Activated CD4-positive, alpha-beta T cell treated with anti-CD3 and anti-CD28 coated beads, Interleukin-2, amount 10 ng/mL, durations not matched to agents 7 days and 5 days (primary cell): ENCODE data around the gene LRRC47. TPM values are rescaled to one million over a fixed set of nuclear protein-coding genes. Genes with fewer than 3 reads are reported as not detected.

Source experiments
- CTCF ChIA-PET: fragments of 350-600 bp; sonication (Branson Sonifier 250); formaldehyde crosslinking; loops from one replicate; lab custom pipeline; 2021; ENCODE audit warnings: antibody characterized with exemption; lab: Charles Lee
- POLR2A ChIA-PET: fragments of 350-600 bp; sonication (Branson Sonifier 250); formaldehyde crosslinking; loops from one replicate; lab custom pipeline; 2021; ENCODE audit warnings: antibody characterized with exemption; lab: Charles Lee
- DNase-seq: peaks from one replicate; pipeline ENCODE4 v3.0.0-alpha.2; 2020
- H3K27ac Mint-ChIP-seq: one replicate; pipeline ENCODE4 v1.8.0; 2021; ENCODE audit warnings: mild to moderate bottlenecking, moderate library complexity, mixed read lengths
- H3K27me3 Mint-ChIP-seq: one replicate; pipeline ENCODE4 v1.8.0; 2021; ENCODE audit warnings: mixed read lengths
- H3K36me3 Mint-ChIP-seq: one replicate; pipeline ENCODE4 v1.8.0; 2021; ENCODE audit warnings: low read depth, mixed read lengths
- H3K4me1 Mint-ChIP-seq: one replicate; pipeline ENCODE4 v1.8.0; 2021; ENCODE audit warnings: mixed read lengths
- H3K4me3 Mint-ChIP-seq: one replicate; pipeline ENCODE4 v1.8.0; 2021; ENCODE audit warnings: mild to moderate bottlenecking, moderate library complexity, mixed read lengths
- H3K9me3 Mint-ChIP-seq: one replicate; pipeline ENCODE4 v1.8.0; 2021; ENCODE audit warnings: mixed read lengths
- total RNA-seq, 2 experiments: library from RNA; stranded (reverse); gene quantifications; one replicate each; pipeline ENCODE4 v1.2.3, GENCODE V29; 2021

The LRRC47 gene
- total RNA-seq, 2 experiments from 2014 or later = 37.7 to 42.7 TPM

DNA sequence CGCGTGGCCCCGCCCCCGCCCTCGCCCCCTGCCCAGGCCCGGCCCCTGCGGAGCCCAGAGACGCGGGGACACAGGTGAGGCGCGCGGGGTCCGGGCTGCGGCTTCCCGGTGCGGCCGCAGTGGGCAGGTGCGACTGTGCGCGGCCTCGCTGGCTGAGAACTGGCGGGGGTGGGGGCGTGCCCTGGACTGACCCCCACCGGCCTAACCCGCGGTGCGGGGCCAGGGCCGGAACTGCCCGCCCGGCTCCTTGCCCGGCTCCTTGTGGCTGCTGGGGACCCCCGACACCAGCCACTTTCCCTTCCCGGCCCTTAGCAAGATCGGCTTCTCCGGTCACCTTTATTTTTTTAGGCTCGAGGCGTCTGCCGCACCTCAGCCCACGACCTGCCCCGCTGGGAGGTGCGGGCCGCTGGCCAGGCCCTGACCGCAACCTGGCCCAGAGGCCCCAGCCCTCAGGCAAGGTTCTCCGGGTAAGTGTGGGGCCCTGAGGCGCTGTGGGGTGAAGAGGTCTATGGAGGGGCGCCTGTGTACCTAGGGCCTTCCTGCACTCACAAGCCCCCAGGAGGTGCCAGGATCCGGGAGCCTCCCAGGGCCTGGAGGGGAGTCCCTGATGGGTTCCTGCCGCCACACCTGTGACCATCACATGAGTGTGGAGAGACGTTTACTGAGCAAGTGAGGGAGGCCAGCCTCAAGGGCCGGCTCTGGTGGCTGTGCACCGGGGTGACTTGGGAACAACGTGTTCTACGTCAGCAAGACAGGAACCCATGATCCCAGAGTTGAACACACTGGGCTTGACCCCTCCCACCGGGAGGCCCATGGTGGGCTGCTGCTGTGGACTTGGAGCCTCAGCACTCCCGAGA, 23.4 kb downstream of the LRRC47 start, which contains the start of gene SMIM1:
Gene SMIM1 (plus strand): TSS at position 35 of the 857 bp plus-strand sequence. CDS start 2,625 bp downstream, outside the sequence.
- CTCF ChIA-PET = interaction anchor here (1.0 to 3.4 kb wide), 2 partner anchors 19 to 23 kb away, joined by 3 to 29 read pairs; partner anchors contain the start of gene LRRC47
- H3K4me3 Mint-ChIP-seq = peak within 1 kb of the TSS; percentile 58
- no peak within 1 kb of the TSS for H3K27ac Mint-ChIP-seq
- peaks cover 8% of the 10 kb centered on the region for H3K4me1 Mint-ChIP-seq
- no peaks in the 10 kb centered on the region for H3K9me3 Mint-ChIP-seq
- H3K27me3 Mint-ChIP-seq = no peaks in the 10 kb centered on the region
- POLR2A ChIA-PET = no interaction called here
- DNase-seq = no peak
- H3K36me3 Mint-ChIP-seq = no peaks in the 10 kb centered on the region

- H3K4me1 Mint-ChIP-seq = peaks cover 8% of the 10 kb centered on the region
- H3K9me3 Mint-ChIP-seq = no peaks in the 10 kb centered on the region
- H3K36me3 Mint-ChIP-seq = no peaks in the 10 kb centered on the region
- POLR2A ChIA-PET = no interaction called here
- H3K27ac Mint-ChIP-seq = no peak overlapping the region
- peak; percentile 89 for DNase-seq
- no peaks in the 10 kb centered on the region for H3K27me3 Mint-ChIP-seq
- peak overlapping the region; percentile 58 for H3K4me3 Mint-ChIP-seq
- CTCF ChIA-PET = no interaction called here
Measured at GRCh38 chr1:3772027-3772714, 24.1 kb downstream of the LRRC47 start.

- H3K4me3 Mint-ChIP-seq = peak overlapping the region; percentile 58
- DNase-seq = no peak
- no peaks in the 10 kb centered on the region for H3K36me3 Mint-ChIP-seq
- no peaks in the 10 kb centered on the region for H3K27me3 Mint-ChIP-seq
- ChIA-PET POLR2A (no interaction called here), CTCF (no interaction called here)
- H3K9me3 Mint-ChIP-seq = no peaks in the 10 kb centered on the region
- H3K4me1 Mint-ChIP-seq = peaks cover 8% of the 10 kb centered on the region
- H3K27ac Mint-ChIP-seq = peak overlapping the region; percentile 60
Measured at GRCh38 chr1:3771108-3772026, 24.9 kb downstream of the LRRC47 start.

DNA sequence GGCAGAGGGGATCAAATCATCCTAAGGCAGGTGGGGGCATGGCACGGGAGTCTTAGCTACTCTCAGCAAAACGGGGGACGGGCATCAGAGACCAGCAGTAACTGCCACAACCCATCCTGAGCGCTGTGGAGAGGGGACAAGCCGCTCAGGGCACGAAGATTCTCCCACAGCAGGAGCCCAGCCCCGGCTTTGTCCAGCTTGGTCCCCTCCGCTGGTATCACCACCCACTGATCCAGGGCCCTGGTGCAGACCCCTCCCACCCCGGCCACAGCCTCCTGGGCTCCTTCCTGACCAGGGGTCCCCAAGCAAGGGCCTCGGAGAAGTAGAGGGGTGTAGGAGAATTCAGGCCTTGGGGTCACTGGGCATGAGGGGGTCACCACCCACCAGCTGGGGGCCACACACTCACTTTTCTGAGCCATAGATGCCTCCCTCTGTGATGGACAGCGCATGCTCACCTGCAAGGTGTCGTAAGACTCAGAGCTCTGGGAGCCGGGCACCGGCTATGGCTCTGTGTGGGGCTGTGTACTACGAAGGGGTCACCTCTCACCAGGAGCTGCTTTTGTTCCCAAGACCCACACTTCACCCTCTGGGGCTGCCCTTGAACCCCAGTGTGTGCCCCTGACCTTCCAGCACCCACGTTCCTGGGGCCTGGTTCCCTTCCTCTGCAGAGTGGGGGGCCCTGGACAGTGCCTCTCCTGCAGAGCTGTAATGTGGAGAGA, 26.1 kb downstream of the LRRC47 start:
- Mint-ChIP-seq H3K36me3 (no peaks in the 10 kb centered on the region), H3K27me3 (peaks cover 2% of the 10 kb centered on the region), H3K4me3 (no peak overlapping the region), H3K27ac (no peak overlapping the region), H3K9me3 (no peaks in the 10 kb centered on the region), H3K4me1 (peaks cover 6% of the 10 kb centered on the region)
- DNase-seq = no peak
- ChIA-PET POLR2A (no interaction called here), CTCF (interaction anchor here (0.6 to 1.4 kb wide), 4 partner anchors 9 to 870 kb away, joined by 3 to 5 read pairs (median 3); no protein-coding TSS in a partner anchor)

- CTCF ChIA-PET = interaction anchor here (1.2 to 1.4 kb wide), 2 partner anchors 9 to 25 kb away, joined by 3 to 5 read pairs; no protein-coding TSS in a partner anchor
- no peaks in the 10 kb centered on the region for H3K9me3 Mint-ChIP-seq
Measured at GRCh38 chr1:3768811-3769390, 27.4 kb downstream of the LRRC47 start.

GRCh38 chr1:3767328-3767925, 28.9 kb downstream of the LRRC47 start:
- CTCF ChIA-PET = interaction anchor here (1.0 to 1.7 kb wide), 2 partner anchors 9 to 10 kb away, joined by 3 to 4 read pairs; no protein-coding TSS in a partner anchor
- H3K27ac Mint-ChIP-seq = no peak overlapping the region
- no peaks in the 10 kb centered on the region for H3K9me3 Mint-ChIP-seq
- POLR2A ChIA-PET = no interaction called here
- no peak for DNase-seq
- H3K27me3 Mint-ChIP-seq = peaks cover 2% of the 10 kb centered on the region
- no peak overlapping the region for H3K4me3 Mint-ChIP-seq
- peaks cover 6% of the 10 kb centered on the region for H3K4me1 Mint-ChIP-seq
- H3K36me3 Mint-ChIP-seq = no peaks in the 10 kb centered on the region

More at GRCh38 chr1:3768811-3769390, 27.4 kb downstream of the LRRC47 start:
- POLR2A ChIA-PET = no interaction called here
- H3K4me1 Mint-ChIP-seq = peaks cover 6% of the 10 kb centered on the region
- no peak for DNase-seq
- H3K27me3 Mint-ChIP-seq = peaks cover 2% of the 10 kb centered on the region
- H3K36me3 Mint-ChIP-seq = no peaks in the 10 kb centered on the region
- H3K4me3 Mint-ChIP-seq = no peak overlapping the region
- H3K27ac Mint-ChIP-seq = no peak overlapping the region

DNA sequence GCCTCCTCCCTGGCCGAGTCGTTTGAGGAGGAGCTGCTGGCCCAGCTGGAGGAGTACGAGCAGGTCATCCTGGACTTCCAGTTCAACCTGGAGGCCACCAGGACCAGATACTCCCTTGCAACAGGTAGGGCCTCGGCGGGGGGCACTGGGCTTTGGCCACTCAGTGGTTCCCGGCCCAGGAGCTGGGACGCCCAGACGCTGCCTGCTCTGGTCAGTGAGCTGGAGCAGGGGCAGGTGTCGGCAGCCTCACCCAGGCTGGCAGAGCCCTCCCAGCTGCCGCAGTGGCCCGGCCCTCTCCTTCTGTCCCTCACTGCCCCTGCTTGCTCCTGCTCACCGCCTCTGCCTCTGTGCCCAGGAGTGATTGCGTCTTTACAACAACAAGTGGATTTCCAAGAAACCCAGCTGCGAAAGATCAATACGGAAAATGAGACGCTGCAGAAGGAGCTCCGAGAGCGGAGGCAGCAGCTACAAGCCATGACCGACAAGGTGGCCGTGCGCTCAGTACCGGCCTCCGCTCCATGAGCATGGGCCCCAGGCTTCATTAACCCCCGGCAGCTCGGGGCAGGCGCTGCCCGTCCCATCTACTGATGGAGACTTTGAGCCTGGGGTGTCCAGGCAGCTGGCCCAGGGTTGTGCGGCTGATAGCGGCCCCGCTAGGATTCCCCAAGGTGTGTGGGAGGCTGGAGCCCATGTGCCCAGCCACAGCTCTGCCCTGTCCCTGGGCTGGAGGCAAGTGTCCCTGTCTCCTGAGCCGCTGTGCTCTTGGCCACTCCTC, 32.8 kb downstream of the LRRC47 start:
- peaks cover 4% of the 10 kb centered on the region for H3K9me3 Mint-ChIP-seq
- H3K4me1 Mint-ChIP-seq = no peaks in the 10 kb centered on the region
- no peak overlapping the region for H3K4me3 Mint-ChIP-seq
- H3K36me3 Mint-ChIP-seq = no peaks in the 10 kb centered on the region
- ChIA-PET CTCF (no interaction called here), POLR2A (no interaction called here)
- no peak overlapping the region for H3K27ac Mint-ChIP-seq
- peaks cover 15% of the 10 kb centered on the region for H3K27me3 Mint-ChIP-seq
- DNase-seq = no peak

GRCh38 chr1:3762873-3763228, 33.4 kb downstream of the LRRC47 start:
- Mint-ChIP-seq H3K27ac (no peak overlapping the region), H3K36me3 (no peaks in the 10 kb centered on the region), H3K27me3 (peaks cover 15% of the 10 kb centered on the region), H3K9me3 (peaks cover 4% of the 10 kb centered on the region), H3K4me1 (no peaks in the 10 kb centered on the region), H3K4me3 (no peak overlapping the region)
- ChIA-PET POLR2A (no interaction called here), CTCF (no interaction called here)
- DNase-seq = no peak

- Mint-ChIP-seq H3K4me1 (no peaks in the 10 kb centered on the region), H3K36me3 (no peaks in the 10 kb centered on the region), H3K27ac (no peak overlapping the region), H3K27me3 (peaks cover 15% of the 10 kb centered on the region), H3K9me3 (peaks cover 4% of the 10 kb centered on the region), H3K4me3 (no peak overlapping the region)
- DNase-seq = no peak
- CTCF ChIA-PET = no interaction called here
- POLR2A ChIA-PET = no interaction called here
Measured at GRCh38 chr1:3762151-3762872, 34.0 kb downstream of the LRRC47 start.

DNA sequence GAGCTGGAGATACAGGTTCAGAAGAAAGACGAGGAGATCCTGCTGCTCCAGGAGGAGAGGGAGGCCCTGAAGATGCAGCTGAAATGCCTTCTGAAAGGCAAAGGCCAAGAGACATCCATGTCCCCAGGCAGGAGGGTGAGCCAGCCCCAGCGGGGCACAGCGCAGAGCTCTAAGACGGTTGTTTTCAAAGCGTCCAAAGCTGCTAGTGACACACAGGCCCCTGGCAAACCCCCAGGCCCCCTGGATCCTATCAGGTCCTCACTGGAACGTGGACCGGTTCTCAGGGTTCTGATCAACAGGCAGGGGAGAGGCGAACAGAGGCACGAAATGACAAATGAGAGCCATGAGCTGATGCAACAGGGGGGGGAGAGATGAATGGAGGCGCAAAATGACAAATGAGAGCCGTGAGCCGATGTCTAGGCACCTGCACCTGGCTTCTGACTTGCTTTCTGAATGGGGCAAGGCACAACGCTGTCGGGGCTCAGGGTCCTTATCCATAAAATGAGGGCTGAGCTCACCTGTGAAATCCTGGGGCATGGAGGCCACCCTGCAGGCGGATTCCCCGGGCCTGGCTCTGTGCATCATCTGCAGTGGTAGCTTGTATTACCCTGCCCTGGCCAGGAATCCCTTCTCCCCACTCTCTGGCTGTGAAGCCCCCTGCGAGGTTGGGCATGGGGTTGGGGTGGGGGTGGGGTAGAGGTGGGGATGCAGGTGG, 34.8 kb downstream of the LRRC47 start:
- CTCF ChIA-PET = interaction anchor here (0.8 kb wide), 1 partner anchor 9 kb away, joined by 3 read pairs; no protein-coding TSS in a partner anchor
- no peaks in the 10 kb centered on the region for H3K36me3 Mint-ChIP-seq
- H3K9me3 Mint-ChIP-seq = peaks cover 4% of the 10 kb centered on the region
- no peak overlapping the region for H3K27ac Mint-ChIP-seq
- H3K27me3 Mint-ChIP-seq = peaks cover 15% of the 10 kb centered on the region
- H3K4me1 Mint-ChIP-seq = no peaks in the 10 kb centered on the region
- DNase-seq = no peak
- H3K4me3 Mint-ChIP-seq = no peak overlapping the region
- POLR2A ChIA-PET = no interaction called here
